Uterus (tissue), 4 donors: ENCODE data around the gene PIEZO2. TPM values are rescaled to one million over a fixed set of nuclear protein-coding genes. Genes with fewer than 3 reads are reported as not detected.

Experiments
- DNase-seq, 2 donors: peaks; one replicate each; pipeline ENCODE4 v3.0.0-alpha.2; 2019 to 2020
- H3K27ac ChIP-seq, 2 donors: fragments of 200-600 bp; sonication (generic); 1 replicate in 1 of 2; 2 replicates in 1 of 2; pipeline ENCODE4 v1.5.1; 2016 to 2018
- H3K27me3 ChIP-seq, 2 donors: fragments of 200-600 bp; sonication (generic); one replicate each; pipeline ENCODE4 v1.5.1; 2018 to 2019; ENCODE audit warnings: control low read depth in 1 of 2
- H3K36me3 ChIP-seq, 2 donors: fragments of 200-600 bp; sonication (generic); one replicate each; pipeline ENCODE4 v1.5.1; 2019; ENCODE audit warnings: control low read depth in 1 of 2
- H3K4me1 ChIP-seq, 2 donors: fragments of 200-600 bp; sonication (generic); one replicate each; pipeline ENCODE4 v1.5.1; 2018 to 2019; ENCODE audit warnings: control low read depth in 1 of 2
- H3K4me3 ChIP-seq, 2 donors: fragments of 200-600 bp; sonication (generic); 1 replicate in 1 of 2; 2 replicates in 1 of 2; pipeline ENCODE4 v1.5.1; 2018 to 2019; ENCODE audit warnings: mild to moderate bottlenecking in 1 of 2
- H3K9me3 ChIP-seq, 2 donors: fragments of 200-600 bp; sonication (generic); one replicate each; pipeline ENCODE4 v1.5.1; 2019; ENCODE audit warnings: control low read depth in 1 of 2
- CTCF ChIP-seq, 4 experiments: fragments of 200-600 bp in 2 of 4; fragments of 450-650 bp in 2 of 4; sonication (generic) in 2 of 4; IDR thresholded peaks; one replicate each; pipeline ENCODE4 v1.5.1; 2016 to 2019; ENCODE audit warnings: antibody characterized with exemption in 4 of 4, mild to moderate bottlenecking in 2 of 4, moderate library complexity in 1 of 4
- POLR2A ChIP-seq, 2 donors: fragments of 450-650 bp; IDR thresholded peaks; one replicate each; pipeline ENCODE4 v1.6.1; 2016; ENCODE audit warnings: antibody characterized with exemption in 2 of 2, mild to moderate bottlenecking in 1 of 2, moderate library complexity in 1 of 2
- intact Hi-C: fragments of 100-400 bp; cut with DNase I; formaldehyde crosslinking; loops from one replicate; pipeline ENCODE4 v1.15.1; 2023; ENCODE audit warnings: low total_unique reads
- total RNA-seq, 4 donors: library from RNA; depleted of rRNA in 3 of 4; stranded (reverse); fragments of >200 nt in 3 of 4; gene quantifications; one replicate each; pipeline versions ENCODE4 v1.1.0 to v1.2.4, GENCODE V29; 2014 to 2023
- donor health status: DM: yes; HTN: yes; CAD: no.

Gene PIEZO2
- total RNA-seq, 4 donors from 2014 or later = 1.8 to 42.8 (median 5.6) TPM

GRCh38 chr18:11071300-11071699 lies 78.1 kb downstream of the PIEZO2 start:
- Histone ChIP-seq H3K4me3 (no peak overlapping the region), H3K27ac (no peak overlapping the region), H3K36me3 (no peaks in the 10 kb centered on the region), H3K27me3 (no peaks in the 10 kb centered on the region), H3K9me3 (no peaks in the 10 kb centered on the region), H3K4me1 (no peaks in the 10 kb centered on the region)
- no peak for DNase-seq
- intact Hi-C loops = no loop called here
- no peak for TF ChIP-seq CTCF (IDR thresholded peaks at IDR 0.05)

GRCh38 chr18:11070593-11070992 lies 78.8 kb downstream of the PIEZO2 start:
- Histone ChIP-seq H3K36me3 (no peaks in the 10 kb centered on the region), H3K27ac (no peak overlapping the region), H3K4me3 (no peak overlapping the region), H3K9me3 (no peaks in the 10 kb centered on the region), H3K4me1 (no peaks in the 10 kb centered on the region), H3K27me3 (no peaks in the 10 kb centered on the region)
- TF ChIP-seq CTCF (IDR thresholded peaks at IDR 0.05) (no peak), POLR2A (IDR thresholded peaks at IDR 0.05) (no peak)
- no peak for DNase-seq
- intact Hi-C loops = no loop called here

- H3K27me3 ChIP-seq = no peaks in the 10 kb centered on the region
- H3K36me3 ChIP-seq = no peaks in the 10 kb centered on the region
- H3K4me3 ChIP-seq = no peak overlapping the region
- intact Hi-C loops = no loop called here
- no peaks in the 10 kb centered on the region for H3K9me3 ChIP-seq
- TF ChIP-seq CTCF (IDR thresholded peaks at IDR 0.05) (no peak), POLR2A (IDR thresholded peaks at IDR 0.05) (no peak)
- no peak overlapping the region for H3K27ac ChIP-seq
- no peak for DNase-seq
- no peaks in the 10 kb centered on the region for H3K4me1 ChIP-seq
Observed at GRCh38 chr18:11066038-11066437, 83.3 kb downstream of the PIEZO2 start.

GRCh38 chr18:11064727-11065460 lies 84.5 kb downstream of the PIEZO2 start:
- no peaks in the 10 kb centered on the region for H3K9me3 ChIP-seq
- H3K4me3 ChIP-seq = no peak overlapping the region
- no peaks in the 10 kb centered on the region for H3K36me3 ChIP-seq
- no peak for DNase-seq
- H3K27ac ChIP-seq = no peak overlapping the region
- intact Hi-C loops = no loop called here
- H3K4me1 ChIP-seq = no peaks in the 10 kb centered on the region
- no peaks in the 10 kb centered on the region for H3K27me3 ChIP-seq
- TF ChIP-seq POLR2A (IDR thresholded peaks at IDR 0.05) = no peak
- TF ChIP-seq CTCF (IDR thresholded peaks at IDR 0.05) = no peak

GRCh38 chr18:11064106-11064505 lies 85.3 kb downstream of the PIEZO2 start:
- H3K36me3 ChIP-seq = no peaks in the 10 kb centered on the region
- no peak overlapping the region for H3K27ac ChIP-seq
- no peaks in the 10 kb centered on the region for H3K4me1 ChIP-seq
- TF ChIP-seq CTCF (IDR thresholded peaks at IDR 0.05) (no peak), POLR2A (IDR thresholded peaks at IDR 0.05) (no peak)
- H3K27me3 ChIP-seq = no peaks in the 10 kb centered on the region
- no peaks in the 10 kb centered on the region for H3K9me3 ChIP-seq
- H3K4me3 ChIP-seq = no peak overlapping the region
- no peak for DNase-seq
- intact Hi-C loops = no loop called here
